GM10847 (cell line): Measurements from ENCODE around the gene PTGDS.

ENCODE experiments used
- POLR2A ChIP-seq: IDR thresholded peaks from 2 replicates; pipeline ENCODE4 v1.6.1; 2011; ENCODE audit not compliant: insufficient read length; ENCODE audit errors: extremely low read depth

PTGDS gene

GRCh38 chr9:137025517-137025966 lies 48.2 kb downstream of the PTGDS start:
- no peak for TF ChIP-seq POLR2A

- TF ChIP-seq POLR2A = no peak
Measured at GRCh38 chr9:137026384-137026783, 49.1 kb downstream of the PTGDS start.

GRCh38 chr9:137026828-137027227 lies 49.5 kb downstream of the PTGDS start:
- no peak for TF ChIP-seq POLR2A

- no peak for TF ChIP-seq POLR2A
Measured at GRCh38 chr9:137027369-137028262, 50.3 kb downstream of the PTGDS start, which contains the start of gene ABCA2. Gene ABCA2, minus strand, starts transcription at chr9:137028237. Its CDS starts 97 bp downstream, at chr9:137028140.

- TF ChIP-seq POLR2A = no peak
Measured at GRCh38 chr9:137028263-137029057, 51.2 kb downstream of the PTGDS start.

- no peak for TF ChIP-seq POLR2A
Measured at GRCh38 chr9:137029058-137029936, 52.0 kb downstream of the PTGDS start.

- TF ChIP-seq POLR2A = no peak
Measured at GRCh38 chr9:137030006-137030405, 52.7 kb downstream of the PTGDS start.

- TF ChIP-seq POLR2A = no peak
Measured at GRCh38 chr9:137030538-137031527, 53.5 kb downstream of the PTGDS start.
